Left lung (tissue), 10 donors: Measurements from ENCODE around the gene AVPR2. TPM values are rescaled to one million over a fixed set of nuclear protein-coding genes. Genes with fewer than 3 reads are reported as not detected.

ENCODE experiments used
- ATAC-seq: fragments of 200-7000 bp; cut with Tn5 transposase; one replicate; pipeline ENCODE4 v1.9.1; 2020; ENCODE audit warnings: moderate library complexity
- DNase-seq, 4 donors: peaks; one replicate each; pipeline ENCODE4 v3.0.0-alpha.2; 2013 to 2020
- H3K27ac ChIP-seq, 2 donors: fragments of 200-600 bp; sonication (generic) in 1 of 2; one replicate each; pipeline versions ENCODE4 v1.5.0 to v1.8.0; 2020 to 2021
- H3K27me3 ChIP-seq, 2 donors: fragments of 200-600 bp; sonication (generic) in 1 of 2; one replicate each; pipeline versions ENCODE4 v1.5.0 to v1.8.0; 2020 to 2021
- H3K36me3 ChIP-seq, 2 donors: fragments of 200-600 bp; sonication (generic) in 1 of 2; one replicate each; pipeline versions ENCODE4 v1.5.0 to v1.8.0; 2020 to 2021
- H3K4me1 ChIP-seq, 2 donors: fragments of 200-600 bp; one replicate each; pipeline ENCODE4 v1.8.0; 2021
- H3K4me3 ChIP-seq, 2 donors: fragments of 200-600 bp; sonication (generic) in 1 of 2; one replicate each; pipeline versions ENCODE4 v1.5.0 to v1.8.0; 2020 to 2021; ENCODE audit warnings: mild to moderate bottlenecking in 1 of 2
- H3K9me3 ChIP-seq, 2 donors: fragments of 200-600 bp; sonication (generic) in 1 of 2; one replicate each; pipeline versions ENCODE4 v1.5.0 to v1.8.0; 2020 to 2021
- intact Hi-C, 2 donors: fragments of 100-400 bp; cut with DNase I; formaldehyde crosslinking; loops; one replicate each; pipeline versions ENCODE4 v1.11.2 to v1.14.2; 2022
- polyA plus RNA-seq, 6 donors: library from polyadenylated mRNA; unstranded; fragments of 120-200 nt; gene quantifications; one replicate each; pipeline ENCODE4 v1.2.1, GENCODE V29; 2013; ENCODE audit not compliant: insufficient read length in 6 of 6
- total RNA-seq, 2 donors: library from RNA; stranded (reverse); fragmentation: NEBNext Ultra II Directional; extraction: Animal tissue kit (Norgen Biotek cat#: 25700); gene quantifications; one replicate each; pipeline ENCODE4 v1.2.1, GENCODE V29; 2021
- TF ChIP-seq, protein P1 (sequence below), 2 donors: fragments of 200-600 bp; sonication (generic) in 1 of 2; IDR thresholded peaks; one replicate each; pipeline versions ENCODE4 v1.5.0 to v1.8.0; 2021; ENCODE audit warnings: antibody characterized with exemption in 2 of 2
- donor health status: DM: no; HTN: yes; CAD: no.
- donor health status: DM: no; HTN: no; CAD: no.

Gene AVPR2
- total and polyA plus RNA-seq, 8 donors: 0.52 to 1.3 (median 0.83) TPM

DNA sequence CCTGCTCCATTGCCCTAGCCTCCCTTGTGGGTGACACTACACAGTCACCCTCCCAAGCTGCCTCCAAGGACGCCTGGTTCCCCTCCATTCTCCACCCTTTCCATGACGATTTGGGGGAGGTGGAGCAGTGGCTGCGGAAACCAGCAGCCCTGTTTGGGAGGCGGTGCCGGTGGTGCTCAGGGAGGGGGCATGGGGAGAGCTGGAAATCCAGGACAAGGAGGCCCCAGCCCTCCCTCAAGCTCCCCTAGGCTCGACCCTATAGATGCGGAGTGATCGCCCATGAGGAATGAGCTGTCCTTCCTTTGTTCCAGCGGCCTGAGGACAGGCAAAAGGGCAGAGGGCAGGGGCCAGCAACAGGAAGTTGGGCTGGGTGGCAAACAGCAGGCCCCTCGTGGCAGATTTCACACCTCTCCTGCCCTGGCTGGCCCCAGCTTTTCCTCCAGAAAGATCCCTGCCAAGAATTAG is 43.6 kb downstream of the AVPR2 start:
- DNase-seq (no peak), ATAC-seq (no peak)
- no peaks in the 10 kb centered on the region for H3K9me3 ChIP-seq
- H3K27ac ChIP-seq: peak overlapping the region; percentile 33 to 61
- H3K4me1 ChIP-seq: peaks cover 0 to 39% of the 10 kb centered on the region in 2 donors
- TF ChIP-seq, protein P1, sequence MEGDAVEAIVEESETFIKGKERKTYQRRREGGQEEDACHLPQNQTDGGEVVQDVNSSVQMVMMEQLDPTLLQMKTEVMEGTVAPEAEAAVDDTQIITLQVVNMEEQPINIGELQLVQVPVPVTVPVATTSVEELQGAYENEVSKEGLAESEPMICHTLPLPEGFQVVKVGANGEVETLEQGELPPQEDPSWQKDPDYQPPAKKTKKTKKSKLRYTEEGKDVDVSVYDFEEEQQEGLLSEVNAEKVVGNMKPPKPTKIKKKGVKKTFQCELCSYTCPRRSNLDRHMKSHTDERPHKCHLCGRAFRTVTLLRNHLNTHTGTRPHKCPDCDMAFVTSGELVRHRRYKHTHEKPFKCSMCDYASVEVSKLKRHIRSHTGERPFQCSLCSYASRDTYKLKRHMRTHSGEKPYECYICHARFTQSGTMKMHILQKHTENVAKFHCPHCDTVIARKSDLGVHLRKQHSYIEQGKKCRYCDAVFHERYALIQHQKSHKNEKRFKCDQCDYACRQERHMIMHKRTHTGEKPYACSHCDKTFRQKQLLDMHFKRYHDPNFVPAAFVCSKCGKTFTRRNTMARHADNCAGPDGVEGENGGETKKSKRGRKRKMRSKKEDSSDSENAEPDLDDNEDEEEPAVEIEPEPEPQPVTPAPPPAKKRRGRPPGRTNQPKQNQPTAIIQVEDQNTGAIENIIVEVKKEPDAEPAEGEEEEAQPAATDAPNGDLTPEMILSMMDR (IDR thresholded peaks at IDR 0.05): no peak
- peaks cover 0 to 44% of the 10 kb centered on the region in 2 donors for H3K36me3 ChIP-seq
- intact Hi-C loops: loop anchor here in 1 of 2 donors (10.0 kb wide), 1 partner anchor 183 kb away; the partner anchor contains the start of gene PLXNB3
- H3K27me3 ChIP-seq: no peaks in the 10 kb centered on the region
- H3K4me3 ChIP-seq: no peak overlapping the region

DNA sequence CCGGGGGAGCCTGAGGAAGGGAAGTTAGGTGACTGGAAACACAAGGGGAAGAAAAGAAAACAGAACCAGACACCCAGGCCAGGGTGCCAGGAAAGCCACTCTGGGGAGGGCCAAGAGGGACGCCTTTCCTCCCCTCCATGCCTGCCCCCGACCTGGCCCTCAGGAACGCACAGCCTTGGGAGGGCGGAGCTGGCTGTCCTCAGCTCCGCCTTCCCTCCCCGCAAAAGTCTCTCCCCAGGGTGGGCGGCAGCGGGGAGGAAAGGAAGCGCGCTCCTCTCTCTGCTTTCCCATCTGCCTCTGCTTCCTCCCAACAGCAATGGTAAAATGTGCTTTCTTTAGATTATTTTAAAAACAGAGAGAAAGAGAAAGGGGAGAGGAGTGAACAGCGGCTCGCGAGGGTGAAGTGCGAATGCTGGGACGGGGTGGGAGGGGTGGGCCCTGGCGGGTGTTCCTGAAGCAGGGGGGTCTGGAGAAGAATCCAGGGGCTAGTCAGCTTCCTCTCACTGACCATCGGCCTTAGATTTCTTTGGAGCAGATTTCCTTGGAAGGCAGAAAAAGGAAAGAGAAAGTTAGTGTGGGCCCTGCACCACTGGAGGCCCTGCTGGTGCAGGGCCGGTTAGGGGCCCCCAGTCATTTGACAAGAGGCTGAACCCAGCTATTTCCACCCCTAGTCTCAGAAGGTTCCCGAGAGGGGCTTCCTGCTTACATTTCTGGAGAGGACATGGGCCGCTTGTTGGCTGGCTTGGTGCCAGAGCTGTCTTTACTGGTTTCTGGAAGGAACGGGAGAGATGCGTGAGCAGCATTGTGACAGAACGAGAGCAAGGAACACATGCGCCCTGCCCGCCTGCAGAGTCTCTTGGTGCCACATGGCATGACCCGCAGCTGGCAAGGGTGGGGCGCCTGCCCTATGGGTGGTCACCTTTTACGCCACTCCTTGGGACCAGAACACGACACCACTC is 44.7 kb downstream of the AVPR2 start:
- Histone ChIP-seq H3K27me3 (no peaks in the 10 kb centered on the region), H3K4me3 (no peak overlapping the region), H3K36me3 (peaks cover 0 to 54% of the 10 kb centered on the region in 2 donors), H3K9me3 (no peaks in the 10 kb centered on the region), H3K4me1 (peaks cover 0 to 30% of the 10 kb centered on the region in 2 donors), H3K27ac (peak overlapping the region; percentile 33 to 61)
- DNase-seq (no peak), ATAC-seq (no peak)
- intact Hi-C loops: loop anchor here in 1 of 2 donors (10.0 kb wide), 1 partner anchor 184 kb away; the partner anchor contains the start of gene PLXNB3
- TF ChIP-seq, protein P1 (IDR thresholded peaks at IDR 0.05): no peak

DNA sequence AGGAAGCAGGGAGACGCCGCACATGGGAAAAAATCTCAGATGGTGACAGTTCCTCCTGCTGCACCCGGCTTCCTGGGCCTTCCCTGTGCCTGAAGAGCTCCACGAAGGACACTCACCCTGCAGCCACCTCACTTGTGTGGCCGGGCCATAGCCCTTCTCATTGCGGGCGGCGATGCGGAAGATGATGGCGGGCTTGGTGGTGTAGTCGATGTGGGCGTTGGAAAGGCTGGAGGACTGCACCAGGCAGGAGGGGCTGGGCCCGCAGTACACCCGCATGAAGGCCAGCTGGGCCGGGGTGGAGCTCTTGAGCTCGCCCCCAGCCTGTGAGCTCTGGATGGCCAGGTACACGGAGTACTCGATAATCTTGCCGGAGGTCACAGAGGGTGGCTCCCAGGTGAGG is 45.7 kb downstream of the AVPR2 start:
- peaks cover 0 to 64% of the 10 kb centered on the region in 2 donors for H3K36me3 ChIP-seq
- TF ChIP-seq, protein P1 (IDR thresholded peaks at IDR 0.05): no peak
- H3K27ac ChIP-seq: peak overlapping the region in 1 of 2 donors; percentile 61
- intact Hi-C loops: no loop called here
- H3K4me3 ChIP-seq: no peak overlapping the region
- no peaks in the 10 kb centered on the region for H3K27me3 ChIP-seq
- ATAC-seq: no peak
- H3K9me3 ChIP-seq: no peaks in the 10 kb centered on the region
- DNase-seq: no peak
- peaks cover 0 to 30% of the 10 kb centered on the region in 2 donors for H3K4me1 ChIP-seq

DNA sequence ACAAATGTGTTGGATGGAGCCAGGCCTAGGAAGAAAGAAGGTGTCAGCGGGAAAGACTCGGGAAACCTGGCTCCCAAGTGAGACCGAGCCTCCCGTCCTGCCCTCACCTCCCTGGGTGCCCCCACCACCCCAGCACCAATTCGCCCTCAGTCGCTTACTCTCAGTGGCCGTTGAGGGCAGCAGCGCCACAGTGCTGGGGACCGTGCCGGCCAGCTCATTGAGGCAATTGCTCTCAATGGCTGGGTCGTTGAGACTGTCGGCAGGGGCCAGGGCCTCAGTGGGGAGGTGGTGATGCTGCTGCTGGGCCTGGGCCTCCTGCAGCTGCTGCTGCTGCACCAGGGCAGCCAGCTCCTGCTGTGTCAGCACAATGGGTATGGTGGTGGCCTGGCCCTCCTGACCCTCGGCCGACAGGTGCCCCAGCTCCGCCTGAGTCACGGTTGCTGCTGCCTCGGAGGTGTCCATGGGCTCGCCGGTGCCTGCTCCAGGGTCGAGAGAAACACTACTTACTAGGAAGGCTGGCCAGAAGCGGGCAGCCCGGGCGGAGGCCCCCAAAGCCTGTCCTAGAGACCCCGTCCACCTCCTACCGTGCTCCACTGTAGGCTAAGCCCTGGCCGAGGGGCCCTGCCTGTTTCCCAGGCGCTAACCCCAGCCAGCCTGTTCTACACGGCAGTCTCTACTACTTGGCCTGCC is 47.4 kb downstream of the AVPR2 start:
- TF ChIP-seq, protein P1 (IDR thresholded peaks at IDR 0.05): no peak
- H3K36me3 ChIP-seq: peaks cover 0 to 81% of the 10 kb centered on the region in 2 donors

More for the DNA sequence above, 47.4 kb downstream of the AVPR2 start:
- intact Hi-C loops: no loop called here
- no peak for ATAC-seq
- Histone ChIP-seq H3K4me3 (no peak overlapping the region), H3K9me3 (no peaks in the 10 kb centered on the region), H3K27ac (no peak overlapping the region), H3K27me3 (no peaks in the 10 kb centered on the region), H3K4me1 (peaks cover 0 to 26% of the 10 kb centered on the region in 2 donors)
- no peak for DNase-seq
